IPS-NIHi11 (cell line): Measurements from ENCODE around the gene CDK11B.
A peak's percentile ranks its signal among the peaks of the same experiment; 100 is the strongest.
"Not testable (repeated sequence)": the region's sequence is repeated elsewhere in the genome, so short reads cannot be mapped to it uniquely, and the experiment has no call there.

Source experiments
- DNase-seq: peaks from one replicate; pipeline ENCODE4 v3.0.0; 2012; ENCODE audit warnings: mixed read lengths, low spot score

CDK11B gene

GRCh38 chr1:1683104-1683905, 24.5 kb upstream of the CDK11B start:
- peak; percentile 49 for DNase-seq

GRCh38 chr1:1680912-1681273, 22.1 kb upstream of the CDK11B start:
- DNase-seq = no peak

- DNase-seq = peak; percentile 1
Observed at GRCh38 chr1:1680031-1680911, 21.5 kb upstream of the CDK11B start.

GRCh38 chr1:1678581-1679380, 20.0 kb upstream of the CDK11B start:
- peak; percentile 82 for DNase-seq

GRCh38 chr1:1677718-1678580, 19.1 kb upstream of the CDK11B start:
- no peak for DNase-seq

GRCh38 chr1:1676087-1676486, 17.3 kb upstream of the CDK11B start:
- DNase-seq = not testable (repeated sequence)

- not testable (repeated sequence) for DNase-seq
Observed at GRCh38 chr1:1675218-1675617, 16.4 kb upstream of the CDK11B start.

- not testable (repeated sequence) for DNase-seq
Observed at GRCh38 chr1:1674806-1675205, 16.0 kb upstream of the CDK11B start.

- no peak for DNase-seq
Observed at GRCh38 chr1:1672181-1672965, 13.6 kb upstream of the CDK11B start.

GRCh38 chr1:1671365-1672119, 12.7 kb upstream of the CDK11B start:
- no peak for DNase-seq

GRCh38 chr1:1670866-1671265, 12.1 kb upstream of the CDK11B start:
- no peak for DNase-seq

- DNase-seq = no peak
Observed at GRCh38 chr1:1669468-1670440, 10.9 kb upstream of the CDK11B start.

GRCh38 chr1:1666526-1666925, 7.7 kb upstream of the CDK11B start:
- DNase-seq = no peak

- DNase-seq = peak; percentile 77
Observed at GRCh38 chr1:1665815-1666251, 7.0 kb upstream of the CDK11B start.

- no peak for DNase-seq
Observed at GRCh38 chr1:1664941-1665814, 6.4 kb upstream of the CDK11B start.

GRCh38 chr1:1664318-1664717, 5.5 kb upstream of the CDK11B start:
- DNase-seq = not testable (repeated sequence)

- not testable (repeated sequence) for DNase-seq
Observed at GRCh38 chr1:1662830-1663560, 4.2 kb upstream of the CDK11B start.
